C4-2B (cell line): ENCODE data around the gene KIF5B.

ENCODE experiments used
- CTCF ChIP-seq: fragments of 450-650 bp; conservative IDR thresholded peaks from 2 replicates; pipeline ENCODE4 v1.5.1; 2017; ENCODE audit warnings: mild to moderate bottlenecking
- ZFX ChIP-seq: fragments of 450-650 bp; IDR thresholded peaks from 2 replicates; pipeline ENCODE4 v1.6.1; 2017

GRCh38 chr10:32068569-32068968 is 12.3 kb upstream of the KIF5B start:
- no peak for TF ChIP-seq CTCF
- no peak for TF ChIP-seq ZFX
